Putamen (tissue), 1 donor: Measurements from ENCODE around the gene MAPK1.
"Not testable (repeated sequence)": the region's sequence is repeated elsewhere in the genome, so short reads cannot be mapped to it uniquely, and the experiment has no call there.

Source experiments
- DNase-seq: peaks from one replicate; pipeline ENCODE4 v3.0.0-alpha.2; 2016; ENCODE audit warnings: low spot score

MAPK1 gene

DNA sequence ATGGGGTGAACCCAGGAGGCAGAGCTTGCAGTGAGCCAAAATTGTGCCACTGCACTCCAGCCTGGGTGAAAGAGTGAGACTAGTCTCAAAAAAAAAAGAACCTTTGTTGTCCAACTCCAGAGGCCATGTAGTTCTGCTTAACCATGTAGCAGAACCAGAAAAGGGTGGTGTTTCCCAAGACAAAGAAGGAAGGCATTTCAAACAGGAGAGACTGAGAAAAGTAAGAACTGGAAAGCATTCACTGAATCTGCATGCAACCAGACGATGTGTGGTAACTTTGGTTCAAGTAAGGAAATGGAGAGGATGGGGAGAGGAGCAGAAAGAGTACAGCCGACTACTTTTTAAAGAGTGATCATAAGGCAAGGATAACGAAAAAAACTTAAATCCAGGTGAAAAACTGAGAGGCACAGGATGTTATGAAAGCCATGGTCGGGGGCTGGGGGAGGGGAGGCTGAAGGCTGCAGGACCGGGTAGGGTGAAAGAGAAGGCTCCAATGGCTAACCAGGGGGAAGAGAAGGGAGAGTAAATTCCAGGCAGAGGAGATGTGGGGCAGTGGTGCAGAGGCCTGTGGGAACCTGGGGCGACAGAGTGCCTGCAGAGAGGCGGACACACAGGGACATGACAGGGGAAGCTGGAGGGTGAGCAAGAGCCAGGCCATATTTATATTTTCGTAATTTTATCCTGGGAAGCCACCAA, 48.8 kb downstream of the MAPK1 start:
- DNase-seq, result no peak

DNA sequence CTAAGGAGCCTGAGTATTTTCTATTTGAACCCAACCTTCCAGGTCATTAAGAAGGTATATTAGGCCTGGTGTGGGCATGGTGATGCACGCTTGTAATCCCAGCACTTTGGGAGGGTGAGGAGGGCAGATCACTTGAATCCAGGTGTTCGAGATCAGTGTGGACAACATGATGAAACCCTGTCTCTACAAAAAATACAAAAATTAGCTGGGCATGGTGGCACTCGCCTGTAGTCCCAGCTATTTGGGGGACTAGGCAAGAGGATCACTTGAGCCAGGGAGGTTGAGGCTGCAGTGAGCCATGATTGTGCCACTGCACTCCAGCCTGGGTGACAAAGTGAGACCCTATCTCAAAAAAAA, 50.0 kb downstream of the MAPK1 start:
- DNase-seq, result not testable (repeated sequence)

DNA sequence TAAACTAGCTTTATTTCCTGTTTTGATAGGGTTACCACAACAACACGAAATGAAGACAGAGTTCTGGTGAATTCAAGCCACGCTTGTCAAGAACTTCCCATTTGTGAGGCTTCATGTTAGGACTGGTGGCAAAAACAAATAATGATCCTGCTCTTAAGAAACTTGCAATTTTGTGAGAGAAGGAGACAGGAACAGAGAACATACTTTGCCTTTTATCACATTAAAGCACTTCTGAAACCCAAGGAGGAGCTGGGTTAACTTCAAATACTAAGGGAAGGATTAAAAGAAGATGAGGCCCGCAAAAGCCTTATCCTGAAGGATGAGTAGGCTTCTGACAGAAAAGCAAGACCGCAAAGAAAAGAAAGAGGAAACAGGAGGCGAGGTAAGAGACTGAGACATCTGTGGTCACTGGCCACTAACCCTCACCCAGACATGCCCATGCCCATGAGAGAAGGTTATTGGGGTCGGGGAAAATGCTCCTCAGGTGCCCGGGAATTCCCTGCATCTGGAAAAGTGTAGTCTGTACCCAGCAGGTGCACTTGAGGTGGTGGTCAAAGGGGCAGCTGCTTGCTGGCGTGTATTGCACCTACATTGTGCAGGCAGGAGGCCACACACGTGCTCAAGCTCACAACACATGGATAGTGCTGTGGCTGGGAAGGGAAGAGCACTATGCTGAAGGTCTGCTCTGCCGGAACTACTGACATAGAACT, 50.5 kb downstream of the MAPK1 start:
- no peak for DNase-seq

DNA sequence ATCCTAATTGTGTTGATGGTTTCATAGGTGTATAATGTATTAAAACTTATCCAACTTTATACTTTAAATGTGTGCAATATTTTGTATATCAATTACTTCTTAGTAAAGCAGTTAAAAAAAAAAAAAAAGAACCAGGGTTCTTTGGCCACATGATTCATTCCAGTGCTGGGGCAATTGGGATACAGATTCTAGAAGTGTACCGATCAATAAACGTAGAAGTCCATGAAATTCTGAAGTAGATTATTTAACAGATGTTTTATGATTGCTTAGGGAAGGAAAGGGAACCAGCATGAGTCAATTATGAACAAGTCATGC, 51.0 kb downstream of the MAPK1 start:
- no peak for DNase-seq

DNA sequence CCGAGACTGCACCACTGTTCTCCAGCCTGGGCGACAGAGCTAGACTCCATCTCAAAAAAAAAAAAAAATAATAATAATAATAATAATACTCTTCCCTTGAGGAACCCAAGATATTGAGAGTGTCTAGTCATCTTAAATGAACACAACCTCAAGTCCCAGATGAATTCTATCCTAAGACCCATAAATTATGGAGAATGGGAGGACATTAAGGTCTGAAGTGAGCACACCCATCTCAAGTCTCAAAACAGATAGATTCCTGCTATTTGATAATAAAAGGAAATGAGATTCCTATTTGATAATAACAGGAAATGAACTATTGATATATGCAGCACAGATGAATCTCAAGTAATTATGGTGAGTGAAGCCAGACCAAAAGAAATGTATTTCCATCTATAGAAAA, 51.5 kb downstream of the MAPK1 start:
- DNase-seq, result no peak

DNA sequence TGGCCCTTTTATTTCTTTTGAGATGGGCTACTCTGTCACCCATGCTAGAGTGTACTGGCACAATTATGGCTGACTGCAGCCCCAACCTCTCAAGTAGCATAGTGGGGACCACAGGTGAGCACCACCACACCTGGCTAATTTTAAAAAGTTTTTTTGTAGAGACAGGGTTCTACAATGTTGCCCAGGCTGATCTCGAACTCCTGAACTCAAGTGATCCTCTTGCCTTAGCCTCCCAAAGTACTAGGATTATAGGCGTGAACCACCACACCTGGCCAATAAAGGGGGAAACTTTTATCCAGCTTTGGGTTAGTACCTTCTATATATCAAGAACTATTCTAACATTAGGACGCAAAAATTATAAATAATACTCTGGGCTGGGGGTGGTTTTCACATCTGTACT, 52.1 kb downstream of the MAPK1 start:
- no peak for DNase-seq

DNA sequence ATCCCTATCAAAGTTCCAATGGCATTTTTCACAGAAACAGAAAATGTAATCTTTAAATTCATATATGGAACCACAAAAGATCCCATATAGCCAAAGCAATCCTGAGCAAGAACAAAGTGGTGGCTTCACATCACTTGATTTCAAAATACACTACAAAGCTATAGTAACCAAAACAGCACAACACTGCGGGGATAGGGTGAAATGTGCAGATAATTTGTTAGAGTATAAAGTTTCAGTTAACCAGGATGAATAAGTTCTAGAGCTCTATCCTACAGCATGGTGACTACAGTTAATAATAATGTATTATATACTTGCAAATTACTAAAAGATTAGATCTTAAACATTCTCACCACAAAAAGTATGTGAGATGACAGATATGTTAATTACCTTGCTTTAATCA, 55.5 kb downstream of the MAPK1 start:
- DNase-seq, result no peak

DNA sequence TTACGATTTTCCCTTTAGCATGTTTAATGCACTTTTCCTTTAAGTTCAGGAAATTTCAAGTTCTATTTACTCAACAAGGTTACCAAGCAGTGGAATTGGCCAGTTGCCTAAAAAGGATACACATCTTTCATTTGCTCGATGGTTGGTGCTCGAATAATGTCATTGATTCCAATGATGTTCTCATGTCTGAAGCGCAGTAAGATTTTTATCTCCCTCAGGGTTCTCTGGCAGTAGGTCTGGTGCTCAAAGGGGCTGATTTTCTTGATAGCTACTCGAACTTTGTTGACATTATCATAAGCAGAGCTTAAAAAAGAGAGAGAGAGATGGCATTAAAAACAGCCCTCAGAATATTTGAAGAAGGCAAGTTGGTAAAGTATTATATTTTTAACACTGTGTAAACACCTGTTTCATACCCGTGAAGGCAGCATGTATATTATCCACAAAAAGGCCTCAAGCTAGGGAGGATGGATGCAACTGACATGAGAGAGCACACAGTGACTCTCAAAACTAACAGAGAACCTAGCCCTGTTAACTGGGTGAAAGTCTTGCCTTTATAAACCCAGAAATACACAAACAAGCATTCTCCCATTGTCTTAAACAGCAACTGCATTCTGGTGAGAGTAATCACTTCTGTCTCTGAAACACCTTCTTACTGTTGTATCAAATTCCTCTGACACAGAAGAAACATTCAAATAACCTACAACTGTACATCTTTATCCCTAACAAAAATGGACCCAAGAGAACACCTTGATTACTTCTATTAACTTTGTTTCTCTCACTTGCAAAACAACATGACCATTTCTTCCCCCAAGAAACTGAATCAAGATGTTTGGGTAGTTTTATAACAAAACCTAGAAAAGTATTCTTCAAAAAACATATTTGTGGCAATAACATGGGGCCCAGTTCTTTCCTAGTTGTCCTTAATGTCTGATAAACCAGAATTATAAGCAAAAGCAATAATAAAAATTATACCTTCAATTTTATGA, 59.6 kb downstream of the MAPK1 start:
- DNase-seq, result no peak

DNA sequence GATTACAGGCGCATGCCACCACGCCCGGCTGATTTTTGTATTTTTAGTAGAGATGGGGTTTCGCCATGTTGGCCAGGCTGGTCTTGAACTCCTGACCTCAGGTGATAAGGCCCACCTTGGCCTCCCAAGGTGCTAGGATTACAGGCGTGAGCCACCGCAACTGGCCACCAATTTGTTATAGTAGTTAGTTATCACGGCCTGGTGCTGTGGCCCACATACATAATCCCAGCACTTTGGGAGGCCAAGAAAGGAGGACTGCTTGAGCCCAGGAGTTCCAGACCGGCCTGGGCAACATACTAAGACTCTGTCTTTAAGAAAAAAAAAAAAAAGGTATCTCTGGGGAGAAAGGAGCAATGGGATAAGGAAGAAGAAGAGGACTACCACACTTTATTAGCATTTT, 62.1 kb downstream of the MAPK1 start:
- DNase-seq, result not testable (repeated sequence)

DNA sequence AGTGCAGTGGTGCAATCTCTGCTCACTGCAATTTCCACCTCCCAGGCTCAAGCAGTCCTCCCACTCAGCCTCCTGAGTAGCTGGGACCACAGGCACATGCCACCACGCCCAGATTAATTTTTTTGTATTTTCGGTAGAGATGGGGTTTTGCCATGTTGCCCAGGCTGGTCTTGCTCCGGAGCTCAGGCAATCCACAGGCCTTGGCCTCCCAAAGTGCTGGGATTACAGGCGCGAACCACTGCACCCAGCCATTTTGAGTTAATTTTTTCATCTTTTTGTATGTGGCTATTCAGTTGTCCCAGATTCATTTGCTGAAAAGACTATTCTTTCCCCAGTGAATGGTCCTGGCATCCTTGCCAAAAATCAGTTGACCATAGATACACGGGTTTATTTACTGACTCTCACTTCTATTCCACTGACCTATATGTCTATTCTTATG, 63.6 kb downstream of the MAPK1 start:
- peak; percentile 60 for DNase-seq

DNA sequence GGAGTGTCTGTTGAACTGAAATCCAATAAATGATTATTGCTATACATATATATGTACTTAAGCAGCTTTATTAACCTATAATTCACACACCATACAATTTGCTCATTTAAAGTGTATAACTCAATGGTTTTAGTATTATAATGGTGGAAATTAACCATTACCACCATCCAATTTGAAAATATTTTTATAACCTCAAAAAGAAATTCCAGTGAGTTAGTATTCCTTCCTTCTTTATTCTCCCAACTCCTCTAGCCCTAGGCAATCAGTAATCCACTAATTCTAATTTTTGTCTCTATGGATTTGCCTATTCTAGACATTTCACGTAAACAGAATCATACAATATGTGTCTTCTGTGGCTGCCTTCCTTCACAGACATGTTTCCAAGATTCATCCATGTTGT, 64.8 kb downstream of the MAPK1 start:
- DNase-seq, result no peak

DNA sequence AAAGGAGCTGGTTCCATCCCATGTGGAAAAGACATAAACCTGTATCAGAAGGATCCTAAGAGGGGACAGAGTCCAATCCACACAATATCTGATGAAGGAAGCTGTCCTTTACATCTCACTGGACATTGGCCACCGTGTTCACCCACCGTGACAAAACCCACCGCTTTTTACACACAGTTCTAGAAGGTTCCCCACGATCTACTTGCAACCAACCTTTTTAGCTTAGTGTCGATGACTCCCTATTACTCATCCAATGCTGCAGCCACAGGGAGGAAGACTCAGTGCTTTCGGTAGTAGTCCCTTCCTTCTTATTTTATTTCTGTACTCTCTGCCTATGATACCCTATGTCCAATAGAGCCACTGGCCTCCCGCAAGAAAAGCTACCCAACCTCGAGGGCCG, 65.4 kb downstream of the MAPK1 start:
- no peak for DNase-seq

DNA sequence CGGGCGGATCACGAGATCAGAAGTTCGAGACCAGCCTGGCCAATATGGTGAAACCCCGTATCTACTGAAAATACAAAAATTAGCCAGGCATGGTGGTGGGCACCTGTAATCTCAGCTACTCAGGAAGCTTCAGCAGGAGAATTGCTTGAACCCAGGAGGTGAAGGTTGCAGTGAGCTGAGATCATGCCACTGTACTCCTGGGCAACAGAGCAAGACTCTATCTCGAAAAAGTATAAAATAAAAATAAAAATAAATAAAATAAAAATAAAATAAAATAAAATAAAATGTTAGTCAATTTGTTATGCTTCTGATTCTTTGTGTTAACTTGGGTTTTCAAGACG, 66.2 kb downstream of the MAPK1 start:
- DNase-seq, result not testable (repeated sequence)

DNA sequence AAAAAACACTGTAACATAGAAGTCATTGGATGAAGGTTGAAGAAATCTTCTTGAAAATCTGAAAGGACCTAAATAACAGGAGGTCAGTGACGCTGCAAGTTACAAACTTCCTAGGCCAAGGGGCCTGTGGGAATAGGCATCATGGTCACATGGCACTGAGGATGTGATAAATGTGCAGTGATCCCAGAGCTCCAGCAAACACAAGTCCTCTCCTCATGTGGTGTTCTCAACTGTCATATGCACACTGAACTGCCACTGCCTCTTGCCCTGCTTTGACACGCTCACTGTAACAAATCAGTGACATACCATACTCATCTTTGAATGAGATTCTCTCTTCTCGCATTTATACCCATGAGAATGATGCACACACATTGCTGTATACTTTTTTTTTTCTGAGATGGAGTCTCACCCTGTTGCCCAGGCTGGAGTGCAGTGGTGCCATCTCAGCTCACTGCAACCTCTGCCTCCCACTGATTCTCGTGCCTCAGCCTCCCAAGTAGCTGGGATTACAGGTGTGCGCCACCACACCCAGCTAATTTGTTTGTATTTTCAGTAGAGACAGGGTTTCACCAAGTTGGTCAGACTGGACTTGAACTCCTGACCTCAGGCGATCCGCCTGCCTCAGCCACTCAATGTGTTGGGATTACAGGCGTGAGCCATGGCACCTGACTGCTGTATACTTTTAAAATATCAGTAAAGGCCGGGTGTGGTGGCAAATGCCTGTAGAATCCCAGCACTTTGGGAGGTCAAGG, 66.7 kb downstream of the MAPK1 start:
- no peak for DNase-seq

DNA sequence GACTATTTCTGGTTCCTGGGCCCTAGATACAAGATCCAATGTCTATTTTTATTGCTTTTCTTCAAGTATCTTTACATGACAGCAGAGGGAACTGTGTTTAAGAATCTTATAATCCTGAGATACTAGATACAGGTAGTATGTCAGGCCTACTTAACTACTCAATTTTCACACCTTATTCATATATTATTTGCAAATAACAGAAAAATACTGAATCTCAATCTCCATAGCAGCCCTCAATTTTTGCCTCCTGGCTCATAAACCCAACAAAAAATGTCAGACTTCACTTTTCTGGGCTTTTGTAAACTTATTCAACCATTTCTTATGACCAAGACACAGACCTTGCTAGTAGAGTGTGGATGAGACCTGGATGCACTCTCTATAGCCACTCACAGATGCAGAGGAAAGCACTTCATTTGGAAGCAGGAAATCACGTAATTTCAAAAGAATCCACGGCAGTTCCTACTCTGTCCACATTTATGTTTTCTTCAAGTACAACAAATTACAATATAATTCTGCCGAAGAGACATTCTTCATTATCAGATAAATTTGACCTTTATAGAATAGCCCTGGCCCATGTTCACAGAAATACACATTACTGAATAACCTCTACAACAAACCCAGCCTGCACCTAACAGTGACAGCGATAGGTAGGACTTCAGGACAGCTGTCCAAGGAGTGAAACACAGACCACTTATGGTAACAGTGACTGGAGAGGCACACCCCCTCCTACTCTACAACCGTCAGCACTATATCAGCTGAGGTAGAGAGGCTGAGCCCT, 69.8 kb downstream of the MAPK1 start:
- no peak for DNase-seq

DNA sequence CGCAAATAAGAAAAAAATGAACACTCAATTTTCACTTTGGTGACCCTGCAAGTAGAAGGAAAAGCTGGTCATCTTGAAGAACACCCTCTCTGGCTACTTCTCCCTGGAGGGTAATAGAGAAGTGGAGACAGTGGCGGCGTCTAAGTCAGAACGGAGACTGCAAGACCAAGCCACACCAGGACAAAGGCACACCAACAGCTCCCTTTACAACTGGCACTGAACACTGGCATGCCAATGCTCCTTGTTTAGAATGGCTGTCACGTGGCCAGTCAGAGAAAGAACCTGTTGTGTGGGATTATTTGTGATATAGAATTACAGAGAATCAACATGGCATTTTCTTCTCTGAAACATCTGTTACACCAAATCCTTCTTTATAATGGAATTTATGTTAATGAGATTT, 70.6 kb downstream of the MAPK1 start:
- peak; percentile 65 for DNase-seq

DNA sequence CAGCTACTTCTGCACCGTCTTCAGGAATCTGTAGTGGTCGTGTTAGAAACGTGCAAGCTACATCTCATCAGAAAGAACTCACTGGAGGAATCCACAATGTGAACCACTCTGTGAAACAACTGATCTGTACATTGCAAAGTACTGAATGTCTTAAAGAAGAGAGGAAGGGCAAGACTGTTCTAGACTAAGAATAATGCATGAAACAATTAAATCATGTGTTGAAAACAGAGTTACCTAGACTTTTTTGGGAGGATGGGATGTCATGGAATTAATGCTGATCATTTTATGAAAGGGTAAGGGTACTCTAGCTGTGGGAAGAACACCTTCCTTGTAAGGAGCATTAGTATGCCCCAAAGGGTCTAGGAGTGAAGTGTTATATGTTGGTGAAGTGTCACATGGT, 71.2 kb downstream of the MAPK1 start:
- no peak for DNase-seq

DNA sequence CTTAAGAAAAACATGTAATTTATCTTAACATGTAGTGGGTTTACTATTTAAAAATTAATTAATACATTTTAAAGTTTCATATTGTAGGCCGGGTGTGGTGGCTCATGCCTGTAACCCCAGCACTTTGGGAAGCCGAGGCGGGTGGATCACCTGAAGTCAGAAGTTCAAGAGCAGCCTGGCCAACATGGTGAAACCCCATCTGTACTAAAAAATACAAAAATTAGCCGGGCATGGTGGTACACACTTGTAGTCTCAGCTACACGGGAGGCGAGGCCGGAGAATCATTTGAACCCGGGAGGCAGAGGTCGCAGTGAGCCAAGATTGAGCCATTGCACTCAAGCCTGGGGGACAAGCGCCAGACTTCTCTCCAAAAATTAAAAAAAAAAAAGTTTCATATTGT, 73.7 kb downstream of the MAPK1 start:
- DNase-seq, result not testable (repeated sequence)

DNA sequence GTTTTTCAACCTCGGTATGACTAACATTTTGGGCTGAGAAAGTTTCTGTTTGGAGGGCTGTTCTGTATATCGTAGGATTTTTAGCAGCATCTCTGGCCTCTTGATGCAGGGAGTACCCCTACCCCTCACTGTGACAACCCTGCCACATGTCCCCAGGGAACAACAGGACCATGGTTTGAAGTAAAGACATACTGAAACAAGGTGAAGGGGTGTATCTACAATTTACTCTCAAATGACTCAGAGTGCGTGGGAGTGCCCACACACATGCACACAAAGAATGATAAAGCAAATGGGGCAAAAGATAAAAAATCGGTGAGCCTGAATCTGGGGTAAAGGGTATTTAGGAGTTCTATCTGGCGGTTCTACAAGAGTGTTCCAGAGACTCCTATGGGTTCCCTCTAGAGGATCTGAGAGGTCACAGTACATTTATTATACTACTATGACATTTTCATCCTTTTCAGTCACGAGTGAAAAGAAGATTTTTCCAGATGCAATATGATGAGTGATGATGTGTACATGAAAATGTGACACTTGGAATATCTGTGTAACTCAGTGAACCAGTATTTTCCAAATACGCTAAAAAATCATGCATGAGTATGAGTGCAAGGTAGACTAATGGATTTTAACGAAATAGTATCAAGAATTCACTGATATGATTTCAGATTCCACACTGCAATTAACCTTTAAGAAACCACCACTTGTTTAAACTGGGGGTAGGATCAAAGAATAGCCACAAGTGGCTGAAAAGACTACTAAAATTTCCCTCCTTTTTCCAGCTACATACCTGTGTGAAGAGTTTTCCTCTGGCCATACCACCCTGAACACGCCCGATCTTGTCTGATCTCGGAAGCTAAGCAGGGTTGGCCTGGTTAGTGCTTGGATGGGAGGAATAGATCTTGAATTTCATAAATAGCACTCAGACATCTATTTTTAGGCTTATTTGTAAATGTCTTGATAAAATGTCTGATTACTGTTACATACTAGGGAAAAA, 75.5 kb downstream of the MAPK1 start:
- peak; percentile 32 for DNase-seq
